C4-2B (cell line): ENCODE measurements around the gene CCR6.
"Not testable (repeated sequence)": the region's sequence is repeated elsewhere in the genome, so short reads cannot be mapped to it uniquely, and the experiment has no call there.

ENCODE experiments used
- H3K27ac ChIP-seq: fragments of 450-650 bp; 2 replicates; pipeline ENCODE4 v1.5.1; 2017
- CTCF ChIP-seq: fragments of 450-650 bp; conservative IDR thresholded peaks from 2 replicates; pipeline ENCODE4 v1.5.1; 2017; ENCODE audit warnings: mild to moderate bottlenecking
- ZFX ChIP-seq: fragments of 450-650 bp; IDR thresholded peaks from 2 replicates; pipeline ENCODE4 v1.6.1; 2017

The CCR6 gene

GRCh38 chr6:167161851-167162467 is 39.1 kb downstream of the CCR6 start:
- no peak for TF ChIP-seq CTCF
- TF ChIP-seq ZFX: no peak
- no peak overlapping the region for H3K27ac ChIP-seq

- no peak overlapping the region for H3K27ac ChIP-seq
- TF ChIP-seq ZFX (no peak), CTCF (no peak)
These were observed 39.7 kb downstream of the CCR6 start for GRCh38 chr6:167162591-167162990.

DNA sequence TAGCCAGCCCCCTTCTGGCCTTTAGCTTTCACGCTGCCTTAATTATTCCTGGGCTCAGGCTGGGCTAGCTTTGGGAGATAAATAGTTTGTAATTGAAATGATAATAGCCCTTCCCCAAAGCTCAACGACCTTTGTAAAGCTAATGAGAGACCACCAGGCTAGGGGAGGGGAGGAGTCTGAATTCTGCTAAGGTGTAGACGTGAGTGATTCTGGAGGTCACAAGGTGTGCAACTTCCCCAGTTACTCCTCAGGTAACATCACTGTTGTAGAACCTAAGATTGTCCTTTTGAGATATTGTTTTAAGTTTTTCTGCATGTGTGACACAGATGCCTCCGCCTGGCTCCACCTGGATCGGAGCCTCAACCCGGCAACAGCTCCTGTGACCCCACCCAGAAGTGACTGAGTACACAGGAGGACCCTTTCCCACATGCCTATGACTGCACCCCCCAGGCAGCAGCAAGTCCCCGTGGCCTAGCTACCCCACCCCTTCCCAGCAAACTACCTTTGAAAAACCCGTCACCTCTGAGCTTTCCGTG is 40.6 kb downstream of the CCR6 start:
- no peak for TF ChIP-seq ZFX
- TF ChIP-seq CTCF: no peak
- H3K27ac ChIP-seq: no peak overlapping the region

DNA sequence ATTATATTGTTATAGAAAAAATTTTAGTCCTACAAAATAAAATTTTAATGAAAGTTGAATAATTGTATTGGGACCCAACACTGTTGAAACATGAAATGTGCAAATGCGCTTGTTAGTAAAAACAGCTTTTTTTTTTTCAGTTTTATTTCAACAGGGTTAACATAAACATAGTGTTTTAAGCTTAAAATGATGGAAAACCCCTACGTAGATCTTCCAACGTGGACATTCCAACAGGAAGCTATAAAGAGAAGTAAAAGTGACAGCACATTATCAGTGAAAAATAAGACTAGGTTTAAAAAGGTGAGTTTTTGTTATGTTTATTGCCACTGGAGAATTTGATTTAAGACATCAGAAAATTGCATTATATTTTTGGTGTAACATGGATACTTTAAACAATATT is 41.4 kb downstream of the CCR6 start:
- TF ChIP-seq ZFX: no peak
- no peak overlapping the region for H3K27ac ChIP-seq

GRCh38 chr6:167165858-167166471 is 43.1 kb downstream of the CCR6 start:
- H3K27ac ChIP-seq: no peak overlapping the region
- TF ChIP-seq CTCF (no peak), ZFX (no peak)

GRCh38 chr6:167167699-167168098 is 44.8 kb downstream of the CCR6 start:
- H3K27ac ChIP-seq: not testable (repeated sequence)

DNA sequence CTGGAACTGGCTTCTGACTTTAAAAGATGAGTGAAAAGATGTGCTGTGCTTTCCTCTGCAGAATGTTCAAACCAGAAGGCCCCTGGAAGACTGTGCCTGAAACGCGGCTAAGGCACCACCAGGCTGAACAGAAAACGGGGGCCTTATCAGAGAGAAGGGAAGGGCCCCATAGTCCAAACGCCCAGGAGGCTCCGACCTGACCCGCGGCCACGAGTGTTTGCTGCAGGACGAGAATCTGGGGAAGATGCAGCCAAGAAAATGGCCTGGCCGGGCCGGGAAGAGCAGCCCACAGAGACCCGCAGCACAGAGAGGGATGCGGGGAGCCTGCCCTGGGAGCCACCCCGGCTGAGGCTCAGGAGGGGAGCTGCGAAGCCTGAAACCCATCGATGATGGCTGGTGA is 45.4 kb downstream of the CCR6 start:
- not testable (repeated sequence) for H3K27ac ChIP-seq

DNA sequence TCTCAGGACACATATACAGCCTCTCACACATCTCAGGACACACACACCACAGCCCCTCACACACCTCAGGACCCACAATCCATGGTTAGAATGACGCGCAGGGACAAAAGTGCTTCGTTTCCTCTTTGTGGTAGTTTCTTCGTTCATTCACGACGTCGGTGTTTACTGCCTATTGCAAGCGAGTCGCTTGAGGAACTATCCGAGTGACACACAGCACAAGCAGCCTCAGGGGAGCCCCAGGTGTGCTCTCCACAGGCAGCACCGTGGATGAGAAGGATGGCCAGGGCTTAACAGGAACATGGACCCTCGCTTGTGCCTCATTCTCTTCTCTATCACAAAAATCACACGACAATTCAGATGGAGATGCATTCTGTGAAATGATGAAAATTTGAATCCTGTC is 47.0 kb downstream of the CCR6 start:
- not testable (repeated sequence) for H3K27ac ChIP-seq

- H3K27ac ChIP-seq: not testable (repeated sequence)
These were observed 48.4 kb downstream of the CCR6 start for GRCh38 chr6:167171300-167171699.

GRCh38 chr6:167172011-167172410 is 49.1 kb downstream of the CCR6 start:
- H3K27ac ChIP-seq: not testable (repeated sequence)

- not testable (repeated sequence) for H3K27ac ChIP-seq
These were observed 54.4 kb downstream of the CCR6 start for GRCh38 chr6:167177271-167177670.

DNA sequence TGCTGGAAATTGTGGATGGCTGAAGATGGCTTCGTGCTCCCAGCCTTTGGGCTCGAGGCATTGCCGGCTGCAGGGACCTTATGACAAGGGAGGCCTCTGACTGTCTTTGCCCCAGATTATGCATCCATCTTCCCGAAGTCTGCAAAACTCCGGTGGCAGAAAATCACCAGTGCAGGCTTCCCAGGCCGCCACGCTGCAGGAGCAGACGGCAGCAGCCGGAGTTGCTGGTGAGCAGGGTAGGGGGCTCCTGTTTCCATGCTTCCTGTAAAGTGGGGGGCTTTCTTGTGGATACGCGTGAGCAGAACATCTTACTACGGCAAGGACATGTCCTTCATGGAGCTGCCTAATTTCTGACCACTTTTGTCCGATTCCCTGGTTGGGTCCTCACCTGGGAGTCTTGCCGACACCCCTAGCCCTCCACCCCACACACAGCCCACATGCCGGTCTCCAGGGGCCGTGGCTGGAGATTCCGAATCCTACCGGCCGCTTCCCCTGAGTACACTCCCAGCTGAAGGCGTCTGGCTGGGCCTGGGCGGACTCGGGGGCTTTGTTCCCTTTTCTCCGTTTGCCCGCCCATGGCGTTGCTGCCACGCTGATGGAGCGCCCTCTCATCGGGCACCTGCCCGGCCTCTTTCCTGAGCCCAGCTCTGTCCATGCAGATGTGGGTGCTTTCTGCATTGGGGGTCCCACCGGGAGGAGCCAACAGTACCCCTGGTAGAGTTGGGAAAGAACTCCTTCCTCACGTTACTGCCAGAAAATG is 56.2 kb downstream of the CCR6 start:
- not testable (repeated sequence) for H3K27ac ChIP-seq

- H3K27ac ChIP-seq: not testable (repeated sequence)
These were observed 57.2 kb downstream of the CCR6 start for GRCh38 chr6:167180086-167180485.

GRCh38 chr6:167181351-167181750 is 58.5 kb downstream of the CCR6 start:
- not testable (repeated sequence) for H3K27ac ChIP-seq
